Esophagus mucosa (tissue), 1 donor: ENCODE measurements around the gene PROKR1. TPM values are rescaled to one million over a fixed set of nuclear protein-coding genes. Genes with fewer than 3 reads are reported as not detected.
A peak's percentile ranks its signal among the peaks of the same experiment; 100 is the strongest.
"Not testable (repeated sequence)": the region's sequence is repeated elsewhere in the genome, so short reads cannot be mapped to it uniquely, and the experiment has no call there.

Source experiments
- ATAC-seq: fragments of 200-7000 bp; cut with Tn5 transposase; one replicate; pipeline ENCODE4 v1.9.1; 2020
- total RNA-seq: library from RNA; stranded (reverse); gene quantifications from one replicate; pipeline ENCODE4 v1.2.4, GENCODE V29; 2023
- donor health status: DM: yes; HTN: yes; CAD: no.

The PROKR1 gene
- total RNA-seq, result not detected

- peak; percentile 60 for ATAC-seq
These were observed at the start of gene PROKR1 for GRCh38 chr2:68643011-68643873. Gene PROKR1, plus strand, starts transcription at chr2:68643579. Its CDS starts 2,243 bp downstream, at chr2:68645822.

GRCh38 chr2:68594041-68594440 is 49.3 kb upstream of the PROKR1 start:
- no peak for ATAC-seq

- no peak for ATAC-seq
These were observed 48.5 kb upstream of the PROKR1 start for GRCh38 chr2:68594674-68595492.

GRCh38 chr2:68595493-68595785 is 47.9 kb upstream of the PROKR1 start:
- ATAC-seq, result not testable (repeated sequence)

- ATAC-seq, result not testable (repeated sequence)
These were observed 42.9 kb upstream of the PROKR1 start for GRCh38 chr2:68600495-68600894.

- ATAC-seq, result no peak
These were observed 40.3 kb upstream of the PROKR1 start for GRCh38 chr2:68603059-68603458.

GRCh38 chr2:68604077-68604476 is 39.3 kb upstream of the PROKR1 start:
- no peak for ATAC-seq

- ATAC-seq, result no peak
These were observed 37.4 kb upstream of the PROKR1 start for GRCh38 chr2:68605939-68606338.

GRCh38 chr2:68606759-68607158 is 36.6 kb upstream of the PROKR1 start:
- no peak for ATAC-seq

GRCh38 chr2:68607837-68608236 is 35.5 kb upstream of the PROKR1 start:
- ATAC-seq, result no peak

- no peak for ATAC-seq
These were observed 30.4 kb upstream of the PROKR1 start for GRCh38 chr2:68612765-68613519.

GRCh38 chr2:68620772-68621171 is 22.6 kb upstream of the PROKR1 start:
- no peak for ATAC-seq

- ATAC-seq, result no peak
These were observed 19.6 kb upstream of the PROKR1 start for GRCh38 chr2:68623820-68624219.

- ATAC-seq, result no peak
These were observed 15.8 kb upstream of the PROKR1 start for GRCh38 chr2:68627615-68628014.

- no peak for ATAC-seq
These were observed 11.4 kb upstream of the PROKR1 start for GRCh38 chr2:68632021-68632420.

- no peak for ATAC-seq
These were observed 6.3 kb upstream of the PROKR1 start for GRCh38 chr2:68637047-68637446.

- ATAC-seq, result no peak
These were observed 601 bp downstream of the PROKR1 start for GRCh38 chr2:68643874-68644485.

- no peak for ATAC-seq
These were observed 2.1 kb downstream of the PROKR1 start for GRCh38 chr2:68645523-68645922.

- ATAC-seq, result no peak
These were observed 2.9 kb downstream of the PROKR1 start for GRCh38 chr2:68646303-68646702.

GRCh38 chr2:68650645-68651044 is 7.3 kb downstream of the PROKR1 start:
- no peak for ATAC-seq

GRCh38 chr2:68653034-68653433 is 9.7 kb downstream of the PROKR1 start:
- ATAC-seq, result no peak

- ATAC-seq, result no peak
These were observed 10.2 kb downstream of the PROKR1 start for GRCh38 chr2:68653538-68653982.

- ATAC-seq, result no peak
These were observed 14.9 kb downstream of the PROKR1 start for GRCh38 chr2:68658266-68658665.
